Glutamatergic neuron (in vitro differentiated cells): Measurements from ENCODE around the gene PRICKLE2. TPM values are rescaled to one million over a fixed set of nuclear protein-coding genes. Genes with fewer than 3 reads are reported as not detected.

ENCODE experiments used
- DNase-seq: peaks from one replicate; pipeline ENCODE4 v3.0.0; 2022
- H3K27ac Mint-ChIP-seq: one replicate; pipeline ENCODE4 v1.8.0; 2020; ENCODE audit warnings: mild to moderate bottlenecking, mixed read lengths, inconsistent platforms; ENCODE audit not compliant: unreplicated experiment
- H3K27me3 Mint-ChIP-seq: one replicate; pipeline ENCODE4 v1.8.0; 2020; ENCODE audit warnings: mild to moderate bottlenecking, moderate library complexity, mixed read lengths, inconsistent platforms; ENCODE audit not compliant: unreplicated experiment
- H3K36me3 Mint-ChIP-seq: one replicate; pipeline ENCODE4 v1.8.0; 2020; ENCODE audit warnings: mild to moderate bottlenecking, mixed read lengths, inconsistent platforms; ENCODE audit not compliant: unreplicated experiment
- H3K4me1 Mint-ChIP-seq: one replicate; pipeline ENCODE4 v1.8.0; 2020; ENCODE audit warnings: mild to moderate bottlenecking, low read depth, mixed read lengths, inconsistent platforms; ENCODE audit not compliant: unreplicated experiment
- H3K4me3 Mint-ChIP-seq: one replicate; pipeline ENCODE4 v1.8.0; 2020; ENCODE audit warnings: mild to moderate bottlenecking, mixed read lengths, inconsistent platforms; ENCODE audit not compliant: unreplicated experiment
- H3K9me3 Mint-ChIP-seq: one replicate; pipeline ENCODE4 v1.8.0; 2020; ENCODE audit warnings: mild to moderate bottlenecking, moderate library complexity, mixed read lengths, inconsistent platforms; ENCODE audit not compliant: unreplicated experiment
- total RNA-seq: library from RNA; stranded (reverse); fragmentation: NEBNext Ultra II Directional; extraction: Animal tissue kit (Norgen Biotek cat#: 25700); gene quantifications from one replicate; pipeline ENCODE4 v1.2.1, GENCODE V29; 2021; ENCODE audit not compliant: unreplicated experiment
- TF ChIP-seq, protein P1 (sequence below): fragments of 200-600 bp; sonication (generic); IDR thresholded peaks from one replicate; pipeline ENCODE4 v1.5.0; 2021; ENCODE audit not compliant: partially characterized antibody, unreplicated experiment

PRICKLE2 gene
- total RNA-seq, 1 donor from 2014 or later = 18.9 TPM

DNA sequence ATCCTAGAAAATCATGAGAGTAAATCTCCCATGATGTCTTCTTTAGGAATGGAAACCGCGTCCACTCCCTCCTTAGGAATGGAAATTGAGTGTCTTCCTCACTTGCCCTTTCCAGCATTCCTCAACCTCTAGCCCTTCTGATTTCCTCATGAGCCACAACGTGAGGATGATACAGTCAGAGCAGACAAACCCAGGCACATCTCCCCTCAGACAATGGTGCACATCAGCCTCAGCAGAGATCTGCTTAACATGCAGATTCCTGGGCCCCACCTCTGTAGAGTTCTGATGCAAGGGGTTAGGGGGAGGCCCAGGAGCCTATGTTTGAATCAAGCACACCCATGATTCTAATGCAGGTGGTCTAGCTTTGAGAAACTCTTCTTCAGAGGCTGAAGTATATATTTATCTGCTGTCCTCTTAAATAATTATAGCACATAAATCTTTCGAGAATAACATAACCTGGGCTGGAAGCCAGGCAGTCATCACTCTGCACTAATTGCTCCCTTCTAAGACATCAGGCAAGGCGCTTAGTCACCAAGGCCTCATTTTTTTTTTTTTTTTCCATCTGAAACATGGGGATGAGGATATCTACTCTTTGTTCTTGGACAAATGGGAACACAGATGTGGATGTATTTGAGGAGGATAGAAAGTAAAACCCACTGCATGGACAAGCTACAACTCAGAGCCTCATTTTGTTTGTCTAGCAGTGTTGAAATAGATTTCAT lies 81.7 kb downstream of the PRICKLE2 start:
- no peak overlapping the region for H3K4me3 Mint-ChIP-seq
- TF ChIP-seq, protein P1, sequence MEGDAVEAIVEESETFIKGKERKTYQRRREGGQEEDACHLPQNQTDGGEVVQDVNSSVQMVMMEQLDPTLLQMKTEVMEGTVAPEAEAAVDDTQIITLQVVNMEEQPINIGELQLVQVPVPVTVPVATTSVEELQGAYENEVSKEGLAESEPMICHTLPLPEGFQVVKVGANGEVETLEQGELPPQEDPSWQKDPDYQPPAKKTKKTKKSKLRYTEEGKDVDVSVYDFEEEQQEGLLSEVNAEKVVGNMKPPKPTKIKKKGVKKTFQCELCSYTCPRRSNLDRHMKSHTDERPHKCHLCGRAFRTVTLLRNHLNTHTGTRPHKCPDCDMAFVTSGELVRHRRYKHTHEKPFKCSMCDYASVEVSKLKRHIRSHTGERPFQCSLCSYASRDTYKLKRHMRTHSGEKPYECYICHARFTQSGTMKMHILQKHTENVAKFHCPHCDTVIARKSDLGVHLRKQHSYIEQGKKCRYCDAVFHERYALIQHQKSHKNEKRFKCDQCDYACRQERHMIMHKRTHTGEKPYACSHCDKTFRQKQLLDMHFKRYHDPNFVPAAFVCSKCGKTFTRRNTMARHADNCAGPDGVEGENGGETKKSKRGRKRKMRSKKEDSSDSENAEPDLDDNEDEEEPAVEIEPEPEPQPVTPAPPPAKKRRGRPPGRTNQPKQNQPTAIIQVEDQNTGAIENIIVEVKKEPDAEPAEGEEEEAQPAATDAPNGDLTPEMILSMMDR = no peak
- H3K4me1 Mint-ChIP-seq = peaks cover 32% of the 10 kb centered on the region
- peaks cover 8% of the 10 kb centered on the region for H3K36me3 Mint-ChIP-seq
- H3K27ac Mint-ChIP-seq = peak overlapping the region; percentile 93
- H3K27me3 Mint-ChIP-seq = peaks cover 5% of the 10 kb centered on the region
- peaks cover 5% of the 10 kb centered on the region for H3K9me3 Mint-ChIP-seq
- DNase-seq = no peak

DNA sequence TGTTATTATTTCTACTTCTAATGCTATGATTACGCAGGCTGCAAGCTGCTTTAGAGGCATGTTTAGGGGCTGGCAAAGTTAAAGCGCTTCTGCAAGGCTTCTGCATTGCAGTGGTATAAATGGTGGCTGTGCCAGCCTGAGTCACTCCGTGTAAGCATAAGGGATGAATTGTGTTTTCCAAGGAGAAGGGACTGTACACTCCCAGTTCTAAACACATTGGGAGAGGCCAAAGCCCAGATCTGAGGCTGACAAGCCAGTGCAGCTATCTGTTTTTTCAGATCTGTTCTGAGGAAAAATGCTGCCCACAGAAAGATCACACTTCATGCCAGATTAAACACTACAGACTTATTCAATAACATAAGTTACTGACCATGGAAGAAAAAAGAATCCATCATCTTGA lies 83.8 kb downstream of the PRICKLE2 start:
- Mint-ChIP-seq H3K4me3 (no peak overlapping the region), H3K4me1 (peaks cover 40% of the 10 kb centered on the region), H3K9me3 (peaks cover 5% of the 10 kb centered on the region), H3K27me3 (peaks cover 5% of the 10 kb centered on the region), H3K36me3 (peaks cover 8% of the 10 kb centered on the region), H3K27ac (no peak overlapping the region)
- TF ChIP-seq, protein P1 = no peak
- no peak for DNase-seq

DNA sequence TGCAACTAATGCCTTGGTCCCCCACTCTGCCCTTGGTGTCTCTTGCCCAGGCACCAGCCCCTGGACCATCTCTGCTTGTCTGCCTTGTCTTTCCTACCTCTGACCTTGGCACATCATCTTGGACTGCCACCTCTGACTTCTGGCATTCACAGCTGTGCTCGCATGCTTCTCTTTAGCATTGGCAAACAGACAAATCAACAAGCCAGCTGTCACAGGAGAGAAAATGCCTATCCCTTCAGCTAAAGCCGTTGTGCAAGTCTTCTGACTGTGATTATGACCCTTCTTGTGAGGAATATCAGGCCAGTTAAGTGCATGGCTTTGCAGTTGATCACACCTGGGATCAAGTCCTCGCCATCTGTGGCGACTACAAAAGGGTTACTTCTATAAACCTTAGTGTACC lies 84.6 kb downstream of the PRICKLE2 start:
- Mint-ChIP-seq H3K36me3 (peaks cover 5% of the 10 kb centered on the region), H3K4me3 (no peak overlapping the region), H3K9me3 (peaks cover 5% of the 10 kb centered on the region), H3K4me1 (peaks cover 33% of the 10 kb centered on the region), H3K27ac (peak overlapping the region; percentile 8), H3K27me3 (peaks cover 5% of the 10 kb centered on the region)
- TF ChIP-seq, protein P1 = no peak
- DNase-seq = no peak

DNA sequence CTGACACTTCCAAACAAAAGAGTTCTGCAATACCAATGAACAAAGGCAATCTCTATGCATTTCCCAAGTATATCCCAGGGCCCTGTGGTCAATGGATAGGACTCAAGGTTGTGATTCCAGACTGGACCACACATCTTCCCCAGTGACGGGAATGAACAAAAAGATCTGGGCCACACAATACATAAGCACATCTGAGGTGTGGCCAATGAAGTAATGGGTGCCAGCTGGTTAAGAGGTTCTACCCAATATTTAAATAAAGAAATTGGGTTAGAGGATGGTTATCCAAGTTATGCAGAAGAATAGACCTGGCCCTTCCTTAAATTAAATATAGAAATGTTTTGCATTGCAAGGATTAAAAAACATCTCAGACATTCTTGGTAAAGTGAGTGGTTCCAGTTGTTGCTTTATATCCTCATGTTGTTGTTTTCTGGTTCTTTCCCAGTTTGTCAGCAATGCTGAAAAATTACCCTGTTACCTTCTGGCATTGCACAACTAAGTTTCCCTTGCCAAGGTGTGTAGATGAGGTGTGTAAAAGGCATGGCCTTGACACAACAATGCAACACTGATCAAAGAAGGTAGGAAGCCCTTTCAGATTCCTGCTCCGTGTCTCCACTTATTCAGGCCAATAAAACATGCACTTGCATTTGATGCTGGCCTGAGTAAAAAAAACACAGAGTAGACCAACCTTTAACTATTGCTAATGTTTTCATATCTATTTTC lies 86.5 kb downstream of the PRICKLE2 start:
- no peak overlapping the region for H3K4me3 Mint-ChIP-seq
- TF ChIP-seq, protein P1 = no peak
- DNase-seq = no peak
- H3K9me3 Mint-ChIP-seq = peaks cover 5% of the 10 kb centered on the region
- peaks cover 5% of the 10 kb centered on the region for H3K27me3 Mint-ChIP-seq
- H3K27ac Mint-ChIP-seq = peak overlapping the region; percentile 74
- H3K4me1 Mint-ChIP-seq = peaks cover 23% of the 10 kb centered on the region
- H3K36me3 Mint-ChIP-seq = peaks cover 5% of the 10 kb centered on the region

DNA sequence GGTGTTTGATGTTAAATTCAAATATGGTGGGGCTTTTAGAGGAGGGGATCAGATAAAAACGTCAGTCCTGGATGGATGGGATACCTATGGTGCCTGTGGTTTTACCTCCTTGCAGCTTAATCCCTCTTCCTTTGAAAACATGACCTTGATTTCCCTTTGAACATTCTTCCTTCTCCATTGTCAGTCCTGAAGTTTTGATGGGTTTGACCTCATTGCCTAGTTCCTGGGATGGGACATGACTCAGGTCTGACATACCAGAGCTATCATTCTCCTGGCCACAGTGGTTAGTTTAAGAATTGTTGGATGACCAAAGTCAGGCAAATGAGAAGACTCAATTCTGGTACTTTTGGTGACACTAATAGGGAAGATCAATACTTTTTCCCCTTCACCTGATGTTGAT lies 87.2 kb downstream of the PRICKLE2 start:
- peaks cover 5% of the 10 kb centered on the region for H3K27me3 Mint-ChIP-seq
- no peak overlapping the region for H3K4me3 Mint-ChIP-seq
- no peak overlapping the region for H3K27ac Mint-ChIP-seq
- no peak for DNase-seq
- peaks cover 4% of the 10 kb centered on the region for H3K9me3 Mint-ChIP-seq
- TF ChIP-seq, protein P1 = no peak
- H3K4me1 Mint-ChIP-seq = peaks cover 23% of the 10 kb centered on the region
- H3K36me3 Mint-ChIP-seq = peaks cover 5% of the 10 kb centered on the region
